SK-N-SH treated with all-trans-retinoic acid at 6 μM for 48 hours (cell line): ENCODE data around the gene ELMO1.

Source experiments
- POU6F1 ChIP-seq: fragments of 250-450 bp; sonication (Bioruptor Pico); IDR thresholded peaks from 2 replicates; pipeline ENCODE4 v1.8.0; 2021; ENCODE audit warnings: low read depth, mild to moderate bottlenecking, moderate library complexity, borderline replicate concordance
- SNAI2 ChIP-seq: fragments of 250-450 bp; sonication (Bioruptor Pico); IDR thresholded peaks from 2 replicates; pipeline ENCODE4 v1.5.0; 2020; ENCODE audit warnings: mild to moderate bottlenecking, moderate library complexity
- ZFP30 ChIP-seq: fragments of 450-650 bp; formaldehyde crosslinking; IDR thresholded peaks from 2 replicates; pipeline ENCODE4 v1.5.0; 2022; ENCODE audit warnings: mild to moderate bottlenecking, moderate library complexity
- TF ChIP-seq, protein P1 (sequence below): fragments of 250-450 bp; sonication (Bioruptor Pico); IDR thresholded peaks from 2 replicates; pipeline ENCODE4 v1.8.0; 2020; ENCODE audit warnings: mild to moderate bottlenecking, moderate library complexity, borderline replicate concordance

GRCh38 chr7:36986948-36987724, 461.5 kb downstream of the ELMO1 start:
- TF ChIP-seq POU6F1 (CRISPR knock-in tag) (no peak), ZFP30 (CRISPR knock-in tag) (no peak), SNAI2 (CRISPR knock-in tag) (no peak; the same call in 1 of the 2 replicates)
- TF ChIP-seq, protein P1, sequence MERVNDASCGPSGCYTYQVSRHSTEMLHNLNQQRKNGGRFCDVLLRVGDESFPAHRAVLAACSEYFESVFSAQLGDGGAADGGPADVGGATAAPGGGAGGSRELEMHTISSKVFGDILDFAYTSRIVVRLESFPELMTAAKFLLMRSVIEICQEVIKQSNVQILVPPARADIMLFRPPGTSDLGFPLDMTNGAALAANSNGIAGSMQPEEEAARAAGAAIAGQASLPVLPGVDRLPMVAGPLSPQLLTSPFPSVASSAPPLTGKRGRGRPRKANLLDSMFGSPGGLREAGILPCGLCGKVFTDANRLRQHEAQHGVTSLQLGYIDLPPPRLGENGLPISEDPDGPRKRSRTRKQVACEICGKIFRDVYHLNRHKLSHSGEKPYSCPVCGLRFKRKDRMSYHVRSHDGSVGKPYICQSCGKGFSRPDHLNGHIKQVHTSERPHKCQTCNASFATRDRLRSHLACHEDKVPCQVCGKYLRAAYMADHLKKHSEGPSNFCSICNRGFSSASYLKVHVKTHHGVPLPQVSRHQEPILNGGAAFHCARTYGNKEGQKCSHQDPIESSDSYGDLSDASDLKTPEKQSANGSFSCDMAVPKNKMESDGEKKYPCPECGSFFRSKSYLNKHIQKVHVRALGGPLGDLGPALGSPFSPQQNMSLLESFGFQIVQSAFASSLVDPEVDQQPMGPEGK (CRISPR knock-in tag): no peak
